ENCODE data around the gene GGA1.
A peak's percentile ranks its signal among the peaks of the same experiment; 100 is the strongest.
"Not testable (repeated sequence)": the region's sequence is repeated elsewhere in the genome, so short reads cannot be mapped to it uniquely, and the experiment has no call there.

The GGA1 gene

GRCh38 chr22:37609240-37610152 lies 862 bp downstream of the GGA1 start:
- DNase-seq = peak in 4 of 56 donors; percentile 29 to 53 (median 51)

GRCh38 chr22:37610153-37610475 lies 1.5 kb downstream of the GGA1 start:
- not testable (repeated sequence) for DNase-seq

- peak in 5 of 56 donors; percentile 10 to 44 (median 22) for DNase-seq
These were observed 2.0 kb downstream of the GGA1 start for GRCh38 chr22:37610480-37611129.

GRCh38 chr22:37611207-37611606 lies 2.6 kb downstream of the GGA1 start:
- no peak for DNase-seq

GRCh38 chr22:37616201-37617083 lies 7.8 kb downstream of the GGA1 start:
- DNase-seq = no peak

- DNase-seq = no peak
These were observed 8.8 kb downstream of the GGA1 start for GRCh38 chr22:37617431-37617830.

- DNase-seq = no peak
These were observed 9.5 kb downstream of the GGA1 start for GRCh38 chr22:37618072-37618656.

GRCh38 chr22:37618674-37619073 lies 10.0 kb downstream of the GGA1 start:
- DNase-seq = no peak

- no peak for DNase-seq
These were observed 11.4 kb downstream of the GGA1 start for GRCh38 chr22:37619991-37620390.

- DNase-seq = no peak
These were observed 12.8 kb downstream of the GGA1 start for GRCh38 chr22:37621352-37621860.

GRCh38 chr22:37623075-37624016 lies 14.7 kb downstream of the GGA1 start:
- peak in 32 of 56 donors; percentile 13 to 75 (median 34) for DNase-seq

- DNase-seq = no peak
These were observed 15.4 kb downstream of the GGA1 start for GRCh38 chr22:37624017-37624365.

- no peak for DNase-seq
These were observed 16.2 kb downstream of the GGA1 start for GRCh38 chr22:37624876-37625275.

GRCh38 chr22:37625737-37626136 lies 17.1 kb downstream of the GGA1 start:
- DNase-seq = no peak

- peak in 5 of 56 donors; percentile 18 to 36 (median 28) for DNase-seq
These were observed 17.5 kb downstream of the GGA1 start for GRCh38 chr22:37626144-37626543.

- DNase-seq = no peak
These were observed 18.0 kb downstream of the GGA1 start for GRCh38 chr22:37626556-37627075.

- no peak for DNase-seq
These were observed 18.5 kb downstream of the GGA1 start for GRCh38 chr22:37627121-37627520.

- peak in 10 of 56 donors; percentile 6 to 51 (median 23) for DNase-seq
These were observed 18.9 kb downstream of the GGA1 start for GRCh38 chr22:37627545-37627944.

- DNase-seq = no peak
These were observed 20.2 kb downstream of the GGA1 start for GRCh38 chr22:37628830-37629229.

- DNase-seq = no peak
These were observed 21.3 kb downstream of the GGA1 start for GRCh38 chr22:37629928-37630327.

Data from amygdala (tissue), 56 donors.